Neutrophil (primary cell): ENCODE results near the gene ZC3H12C.
A peak's percentile ranks its signal among the peaks of the same experiment; 100 is the strongest.

Experiments
- H3K27ac ChIP-seq: fragments of 200-600 bp; sonication (generic); 2 replicates; pipeline ENCODE4 v1.5.1; 2016; ENCODE audit warnings: mild to moderate bottlenecking, moderate library complexity
- H3K27me3 ChIP-seq: fragments of 200-600 bp; sonication (generic); 2 replicates; pipeline ENCODE4 v1.6.0; 2016; ENCODE audit warnings: mild to moderate bottlenecking
- H3K36me3 ChIP-seq: fragments of 200-600 bp; sonication (generic); 2 replicates; pipeline ENCODE4 v1.5.1; 2017
- H3K4me1 ChIP-seq, 2 experiments: fragments of 200-600 bp in 1 of 2; sonication (generic) in 1 of 2; 1 replicate in 1 of 2; 2 replicates in 1 of 2; pipeline versions ENCODE4 v1.5.1 to v1.6.1; 2013 to 2016; ENCODE audit warnings: low read depth in 1 of 2, low read length in 1 of 2, mild to moderate bottlenecking in 1 of 2, moderate library complexity in 1 of 2; ENCODE audit not compliant: control insufficient read depth in 1 of 2, insufficient read depth in 1 of 2
- H3K4me3 ChIP-seq, 2 experiments: fragments of 200-600 bp in 1 of 2; sonication (generic) in 1 of 2; 1 replicate in 1 of 2; 2 replicates in 1 of 2; pipeline ENCODE4 v1.5.1; 2013 to 2016; ENCODE audit warnings: low read depth in 1 of 2, low read length in 1 of 2, mild to moderate bottlenecking in 1 of 2, moderate library complexity in 1 of 2
- H3K9me3 ChIP-seq: fragments of 200-600 bp; sonication (generic); 2 replicates; pipeline ENCODE4 v1.5.1; 2016
- TF ChIP-seq, protein P1 (sequence below): fragments of 200-600 bp; sonication (generic); IDR thresholded peaks from 2 replicates; pipeline ENCODE4 v1.5.1; 2016; ENCODE audit warnings: antibody characterized with exemption

The ZC3H12C gene

DNA sequence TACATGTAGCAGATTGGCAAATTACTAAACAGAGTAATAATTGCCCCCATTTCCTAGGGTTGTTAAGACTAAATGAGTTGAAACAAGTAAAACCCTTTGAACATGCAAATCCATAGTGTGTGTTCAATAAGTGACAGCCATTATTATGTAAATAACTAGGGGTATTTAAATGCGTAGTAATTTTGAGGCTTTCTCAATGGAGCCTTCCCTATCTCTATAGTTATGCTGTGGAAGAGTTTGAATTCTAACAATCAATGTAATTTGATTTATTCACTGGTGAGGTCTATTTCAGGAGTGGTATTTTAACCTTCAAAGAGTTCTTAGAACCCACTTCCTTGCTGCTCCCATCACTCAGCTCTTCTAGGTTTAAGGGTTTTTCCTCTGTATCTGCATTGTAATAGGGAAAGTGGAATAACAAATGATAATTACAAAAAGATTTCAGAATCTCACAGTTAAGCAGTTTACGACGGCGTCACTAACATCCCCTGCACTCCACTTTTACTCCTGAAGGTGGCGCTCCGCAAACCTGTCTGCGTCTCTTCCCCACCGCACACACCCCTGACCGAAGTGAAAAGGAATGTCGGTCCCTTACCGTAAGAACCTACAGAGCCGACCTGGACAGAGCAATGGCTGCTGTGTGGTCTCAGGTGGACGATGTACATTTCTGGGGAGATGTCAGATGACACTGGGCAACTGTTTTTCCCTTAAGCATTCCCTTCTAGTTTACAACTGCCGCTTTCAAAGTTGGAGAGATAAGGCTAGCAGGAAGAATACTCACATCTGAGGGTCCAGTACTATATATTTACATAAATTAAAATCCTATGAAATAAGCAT, 80.8 kb downstream of the ZC3H12C start:
- no peaks in the 10 kb centered on the region for H3K36me3 ChIP-seq
- peaks cover 3% of the 10 kb centered on the region for H3K27me3 ChIP-seq
- H3K4me3 ChIP-seq, result no peak overlapping the region
- no peaks in the 10 kb centered on the region for H3K9me3 ChIP-seq
- TF ChIP-seq, protein P1, sequence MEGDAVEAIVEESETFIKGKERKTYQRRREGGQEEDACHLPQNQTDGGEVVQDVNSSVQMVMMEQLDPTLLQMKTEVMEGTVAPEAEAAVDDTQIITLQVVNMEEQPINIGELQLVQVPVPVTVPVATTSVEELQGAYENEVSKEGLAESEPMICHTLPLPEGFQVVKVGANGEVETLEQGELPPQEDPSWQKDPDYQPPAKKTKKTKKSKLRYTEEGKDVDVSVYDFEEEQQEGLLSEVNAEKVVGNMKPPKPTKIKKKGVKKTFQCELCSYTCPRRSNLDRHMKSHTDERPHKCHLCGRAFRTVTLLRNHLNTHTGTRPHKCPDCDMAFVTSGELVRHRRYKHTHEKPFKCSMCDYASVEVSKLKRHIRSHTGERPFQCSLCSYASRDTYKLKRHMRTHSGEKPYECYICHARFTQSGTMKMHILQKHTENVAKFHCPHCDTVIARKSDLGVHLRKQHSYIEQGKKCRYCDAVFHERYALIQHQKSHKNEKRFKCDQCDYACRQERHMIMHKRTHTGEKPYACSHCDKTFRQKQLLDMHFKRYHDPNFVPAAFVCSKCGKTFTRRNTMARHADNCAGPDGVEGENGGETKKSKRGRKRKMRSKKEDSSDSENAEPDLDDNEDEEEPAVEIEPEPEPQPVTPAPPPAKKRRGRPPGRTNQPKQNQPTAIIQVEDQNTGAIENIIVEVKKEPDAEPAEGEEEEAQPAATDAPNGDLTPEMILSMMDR, result peak; percentile 54
- no peak overlapping the region for H3K27ac ChIP-seq
- H3K4me1 ChIP-seq, result peaks cover 4 to 7% of the 10 kb centered on the region in 2 experiments

- H3K4me1 ChIP-seq, result peaks cover 4 to 7% of the 10 kb centered on the region in 2 experiments
Observed at GRCh38 chr11:110174645-110175310, 81.6 kb downstream of the ZC3H12C start.

DNA sequence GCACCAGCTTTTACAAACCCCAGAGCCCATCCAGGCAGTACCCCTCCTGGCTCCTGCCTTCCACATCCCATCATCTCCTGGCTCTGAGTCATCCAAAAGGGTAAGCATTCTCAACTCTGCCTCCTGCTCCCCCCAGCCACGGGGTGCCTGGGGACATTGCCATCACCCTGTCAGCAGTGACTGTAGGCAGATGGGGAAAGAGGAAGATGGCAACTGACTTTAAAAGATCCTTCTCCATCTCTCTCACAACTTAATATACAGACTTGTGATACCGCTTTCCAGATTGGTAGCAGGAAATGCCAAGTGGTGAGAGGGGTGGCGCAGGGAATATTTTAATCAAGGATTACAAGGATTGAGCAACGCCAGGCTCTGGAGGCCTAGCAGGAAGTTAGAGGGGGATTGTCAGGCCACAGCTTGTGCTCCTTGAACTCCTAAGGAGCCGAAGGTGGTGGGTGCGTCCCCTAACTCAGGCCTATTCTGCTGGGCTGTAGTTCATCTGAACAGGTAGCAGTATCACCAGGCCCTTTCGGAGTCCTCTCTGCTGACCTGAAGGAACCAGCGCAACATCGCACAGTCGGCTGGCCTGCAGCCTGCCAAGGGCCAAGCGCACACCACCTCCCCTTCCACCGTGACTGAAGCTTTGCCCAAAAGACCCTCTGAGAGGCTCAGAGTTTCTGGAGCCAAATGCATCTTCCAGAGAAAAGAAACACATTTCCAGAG, 83.3 kb downstream of the ZC3H12C start:
- H3K9me3 ChIP-seq, result no peaks in the 10 kb centered on the region
- no peaks in the 10 kb centered on the region for H3K36me3 ChIP-seq
- TF ChIP-seq, protein P1, result no peak
- H3K4me1 ChIP-seq, result peaks cover 4 to 7% of the 10 kb centered on the region in 2 experiments
- peaks cover 3% of the 10 kb centered on the region for H3K27me3 ChIP-seq
- no peak overlapping the region for H3K4me3 ChIP-seq
- H3K27ac ChIP-seq, result no peak overlapping the region

More at GRCh38 chr11:110174645-110175310, 81.6 kb downstream of the ZC3H12C start:
- TF ChIP-seq, protein P1, result no peak
- Histone ChIP-seq H3K4me3 (no peak overlapping the region), H3K27me3 (peaks cover 3% of the 10 kb centered on the region), H3K36me3 (no peaks in the 10 kb centered on the region), H3K9me3 (no peaks in the 10 kb centered on the region), H3K27ac (no peak overlapping the region)

DNA sequence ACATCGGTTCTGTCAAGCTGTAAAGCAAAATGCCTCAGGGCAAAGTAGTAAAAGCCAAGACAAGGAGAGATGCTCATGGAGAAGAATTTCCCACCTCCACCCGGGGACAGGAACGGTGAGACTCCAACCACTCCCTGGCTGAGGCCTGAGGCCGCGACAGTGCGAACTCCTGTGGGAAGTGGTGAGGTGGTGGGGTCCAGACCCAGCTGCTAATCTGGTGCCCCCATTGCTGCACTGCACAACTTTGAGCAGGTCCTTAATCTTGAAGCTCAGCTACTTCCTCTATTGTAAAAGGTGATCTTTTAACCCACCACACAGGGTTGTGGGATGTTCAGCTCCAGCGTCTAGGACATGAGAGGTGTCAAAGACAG, 83.9 kb downstream of the ZC3H12C start:
- TF ChIP-seq, protein P1, result no peak
- Histone ChIP-seq H3K27ac (no peak overlapping the region), H3K36me3 (no peaks in the 10 kb centered on the region), H3K4me1 (peaks cover 4 to 7% of the 10 kb centered on the region in 2 experiments), H3K4me3 (no peak overlapping the region), H3K9me3 (no peaks in the 10 kb centered on the region), H3K27me3 (peaks cover 3% of the 10 kb centered on the region)

GRCh38 chr11:110179064-110179463, 85.9 kb downstream of the ZC3H12C start:
- TF ChIP-seq, protein P1, result no peak
- no peak overlapping the region for H3K4me3 ChIP-seq
- H3K9me3 ChIP-seq, result no peaks in the 10 kb centered on the region
- no peak overlapping the region for H3K27ac ChIP-seq
- no peaks in the 10 kb centered on the region for H3K36me3 ChIP-seq
- H3K27me3 ChIP-seq, result peaks cover 3% of the 10 kb centered on the region
- H3K4me1 ChIP-seq, result peaks cover 3% of the 10 kb centered on the region in 2 experiments
